Esophagus muscularis mucosa (tissue), 4 donors: ENCODE data around the gene CROCC. TPM values are rescaled to one million over a fixed set of nuclear protein-coding genes. Genes with fewer than 3 reads are reported as not detected.
"Not testable (repeated sequence)": the region's sequence is repeated elsewhere in the genome, so short reads cannot be mapped to it uniquely, and the experiment has no call there.

Experiments used
- DNase-seq: peaks from one replicate; pipeline ENCODE4 v3.0.0-alpha.2; 2017; ENCODE audit errors: extremely low spot score
- H3K27ac ChIP-seq, 4 donors: fragments of 200-600 bp; sonication (generic); replicated peaks in 1 of 4; 1 replicate in 3 of 4; 2 replicates in 1 of 4; pipeline ENCODE4 v1.5.1; 2016 to 2019; ENCODE audit warnings: mild to moderate bottlenecking in 1 of 4
- H3K27me3 ChIP-seq, 4 donors: fragments of 200-600 bp; sonication (generic); one replicate each; pipeline versions ENCODE4 v1.5.1 to v1.6.0; 2016 to 2019
- H3K36me3 ChIP-seq, 4 donors: fragments of 200-600 bp; sonication (generic); one replicate each; pipeline ENCODE4 v1.5.1; 2016 to 2019
- H3K4me1 ChIP-seq, 4 donors: fragments of 200-600 bp; sonication (generic); one replicate each; pipeline ENCODE4 v1.5.1; 2016 to 2019
- H3K4me3 ChIP-seq, 4 donors: fragments of 200-600 bp; sonication (generic); 1 replicate in 2 of 4; 2 replicates in 2 of 4; pipeline ENCODE4 v1.5.1; 2016 to 2019; ENCODE audit warnings: mild to moderate bottlenecking in 4 of 4, moderate library complexity in 1 of 4
- H3K9me3 ChIP-seq, 4 donors: fragments of 200-600 bp; sonication (generic); 1 replicate in 3 of 4; 2 replicates in 1 of 4; pipeline ENCODE4 v1.5.1; 2016 to 2019
- CTCF ChIP-seq, 3 experiments: fragments of 200-600 bp in 2 of 3; fragments of 450-650 bp in 1 of 3; sonication (generic) in 2 of 3; IDR thresholded peaks; one replicate each; pipeline ENCODE4 v1.5.1; 2017 to 2019; ENCODE audit warnings: antibody characterized with exemption in 3 of 3, mild to moderate bottlenecking in 2 of 3, moderate library complexity in 1 of 3
- EP300 ChIP-seq: sonication (generic); formaldehyde crosslinking; IDR thresholded peaks from one replicate; pipeline ENCODE4 v1.6.1; 2017; ENCODE audit warnings: antibody characterized with exemption
- POLR2A ChIP-seq: fragments of 450-650 bp; IDR thresholded peaks from one replicate; pipeline ENCODE4 v1.6.1; 2017; ENCODE audit warnings: antibody characterized with exemption, moderate library complexity, mild to moderate bottlenecking, low read depth
- POLR2AphosphoS5 ChIP-seq, 2 donors: sonication (generic); formaldehyde crosslinking; IDR thresholded peaks; one replicate each; pipeline ENCODE4 v1.6.1; 2017; ENCODE audit warnings: antibody characterized with exemption in 2 of 2
- WGBS: methylation state at CpG from one replicate; pipeline ENCODE4 v1.1.5; 2018; 5-methylcytosine and 5-hydroxymethylcytosine counted together
- intact Hi-C: fragments of 100-400 bp; cut with DNase I; formaldehyde crosslinking; loops from one replicate; pipeline ENCODE4 v1.15.1; 2023
- total RNA-seq, 4 donors: library from RNA; depleted of rRNA; stranded (reverse); fragments of >200 nt; gene quantifications; one replicate each; pipeline versions ENCODE4 v1.1.0 to v1.2.1, GENCODE V29; 2016

CROCC gene
- total RNA-seq, 4 donors from 2014 or later, result 17.6 to 36.3 (median 23.0) TPM

- TF ChIP-seq POLR2AphosphoS5 (IDR thresholded peaks at IDR 0.05), result no peak
- no peak for TF ChIP-seq EP300
- no peak for TF ChIP-seq CTCF (IDR thresholded peaks at IDR 0.05)
- no peak for TF ChIP-seq POLR2A
- H3K4me3 ChIP-seq, result no peak overlapping the region
- no peak for DNase-seq
- H3K27ac ChIP-seq, result no peak overlapping the region
- H3K27me3 ChIP-seq, result peaks cover 0 to 7% (median 0%) of the 10 kb centered on the region in 4 donors
- H3K36me3 ChIP-seq, result peaks cover 0 to 39% (median 24%) of the 10 kb centered on the region in 4 donors
- 92% methylated on average over 14 of the region's 14 CpGs for WGBS
- no peaks in the 10 kb centered on the region for H3K9me3 ChIP-seq
- intact Hi-C loops, result loop anchor here (10.0 kb wide), 1 partner anchor 202 kb away; no protein-coding TSS in a partner anchor
- H3K4me1 ChIP-seq, result peaks cover 0 to 8% (median 0%) of the 10 kb centered on the region in 4 donors
Observed at GRCh38 chr1:16927256-16927655, 5.5 kb downstream of the CROCC start.

GRCh38 chr1:16927711-16928485, 6.2 kb downstream of the CROCC start:
- WGBS, result 84% methylated on average over 8 of the region's 13 CpGs
- DNase-seq, result no peak
- intact Hi-C loops, result loop anchor here (10.0 kb wide), 1 partner anchor 203 kb away; no protein-coding TSS in a partner anchor
- TF ChIP-seq EP300, result no peak
- TF ChIP-seq POLR2AphosphoS5 (IDR thresholded peaks at IDR 0.05), result no peak
- TF ChIP-seq CTCF (IDR thresholded peaks at IDR 0.05), result no peak
- no peak for TF ChIP-seq POLR2A
- Histone ChIP-seq H3K27ac (no peak overlapping the region), H3K27me3 (peaks cover 0 to 3% (median 0%) of the 10 kb centered on the region in 4 donors), H3K4me3 (no peak overlapping the region), H3K36me3 (peaks cover 0 to 45% (median 28%) of the 10 kb centered on the region in 4 donors), H3K9me3 (no peaks in the 10 kb centered on the region), H3K4me1 (peaks cover 0 to 8% (median 0%) of the 10 kb centered on the region in 4 donors)

- H3K27me3 ChIP-seq, H3K27ac ChIP-seq, H3K9me3 ChIP-seq, DNase-seq, H3K4me1 ChIP-seq, H3K4me3 ChIP-seq: not testable (repeated sequence)
- H3K36me3 ChIP-seq, result peaks cover 0 to 53% (median 32%) of the 10 kb centered on the region in 4 donors
- intact Hi-C loops, result loop anchor here (10.0 kb wide), 1 partner anchor 205 kb away; no protein-coding TSS in a partner anchor
- WGBS, result 82% methylated on average over 20 of the region's 24 CpGs
Observed at GRCh38 chr1:16929146-16930041, 7.7 kb downstream of the CROCC start.

- H3K4me3 ChIP-seq, H3K27me3 ChIP-seq, intact Hi-C loops, H3K27ac ChIP-seq, DNase-seq, H3K9me3 ChIP-seq, H3K4me1 ChIP-seq: not testable (repeated sequence)
- WGBS, result 87% methylated on average over 17 of the region's 18 CpGs
- peaks cover 0 to 66% (median 47%) of the 10 kb centered on the region in 4 donors for H3K36me3 ChIP-seq
Observed at GRCh38 chr1:16931206-16931934, 9.6 kb downstream of the CROCC start.

- DNase-seq, H3K4me1 ChIP-seq, H3K27me3 ChIP-seq, intact Hi-C loops, H3K27ac ChIP-seq, H3K4me3 ChIP-seq, H3K9me3 ChIP-seq: not testable (repeated sequence)
- peaks cover 0 to 91% (median 65%) of the 10 kb centered on the region in 4 donors for H3K36me3 ChIP-seq
Observed at GRCh38 chr1:16933945-16934344, 12.2 kb downstream of the CROCC start.

- H3K4me3 ChIP-seq, H3K4me1 ChIP-seq, intact Hi-C loops, H3K27me3 ChIP-seq, DNase-seq, H3K9me3 ChIP-seq, H3K27ac ChIP-seq: not testable (repeated sequence)
- 87% methylated on average over 16 of the region's 16 CpGs for WGBS
- peaks cover 9 to 97% (median 69%) of the 10 kb centered on the region in 4 donors for H3K36me3 ChIP-seq
Observed at GRCh38 chr1:16936580-16936979, 14.8 kb downstream of the CROCC start.
